ENCODE data around the gene ACIN1.

ACIN1 gene

DNA sequence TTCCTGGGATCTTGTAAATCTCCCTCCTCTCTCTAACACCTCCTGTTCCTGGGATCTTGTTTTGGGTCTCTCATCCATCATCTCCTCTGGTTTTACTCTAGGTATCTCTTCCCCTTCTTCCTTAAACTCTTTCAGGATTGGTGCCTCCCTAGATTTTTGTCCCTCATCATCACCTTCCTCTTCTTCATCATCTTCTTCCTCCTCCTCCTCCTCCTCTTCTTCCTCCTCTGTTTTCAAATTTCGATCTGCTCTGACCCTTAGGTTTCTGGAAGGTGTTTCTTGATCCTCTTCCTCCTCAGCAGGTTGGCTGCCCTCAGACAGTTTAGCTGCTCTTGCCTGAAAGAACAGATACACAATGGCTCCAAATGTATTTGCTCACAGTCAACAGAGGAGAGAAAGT lies 14.5 kb downstream of the ACIN1 start:
- DNase-seq (ENCODE audit: low spot score): no peak

DNA sequence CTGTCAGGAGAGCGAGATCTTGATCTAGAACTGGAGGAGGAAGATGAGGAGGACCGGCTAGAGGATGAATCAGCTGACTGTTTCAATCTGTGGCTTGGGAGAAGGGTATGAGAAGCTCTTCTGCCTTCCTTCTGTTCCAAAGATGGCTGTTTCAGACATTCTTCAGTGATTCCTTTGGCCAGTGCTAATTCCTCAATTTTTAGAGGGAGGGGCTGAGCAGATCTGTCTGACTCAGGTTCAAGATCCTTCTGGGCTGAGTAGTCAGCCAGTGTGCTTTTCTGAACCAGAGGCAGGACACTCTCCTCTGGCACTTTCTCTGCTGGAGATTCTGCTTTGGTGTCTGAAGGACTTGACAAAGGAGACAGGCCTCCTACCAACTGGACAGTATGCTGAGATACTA lies 15.2 kb downstream of the ACIN1 start:
- no peak for DNase-seq (ENCODE audit: low spot score)

DNA sequence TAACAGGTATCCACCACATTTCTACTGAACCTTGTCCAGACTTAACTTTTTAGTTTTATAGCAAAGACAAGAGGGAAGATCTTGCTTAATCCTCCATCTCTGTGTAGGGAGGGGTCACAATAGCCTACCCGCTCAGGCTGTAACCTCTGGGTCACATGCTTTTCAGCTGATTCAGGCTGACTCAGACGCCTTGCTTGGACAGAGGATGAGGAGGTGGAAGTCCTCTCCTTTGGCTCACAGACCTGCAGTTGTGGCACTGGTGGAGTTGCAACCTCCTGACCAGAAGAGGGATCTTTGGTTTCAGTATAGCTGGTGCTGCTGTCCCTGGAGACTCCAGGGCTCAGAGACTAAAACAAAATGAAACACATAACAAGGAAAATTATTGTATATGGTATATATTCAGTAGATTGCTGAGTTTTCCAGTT lies 16.2 kb downstream of the ACIN1 start:
- peak; percentile 50 for DNase-seq (ENCODE audit: low spot score)

DNA sequence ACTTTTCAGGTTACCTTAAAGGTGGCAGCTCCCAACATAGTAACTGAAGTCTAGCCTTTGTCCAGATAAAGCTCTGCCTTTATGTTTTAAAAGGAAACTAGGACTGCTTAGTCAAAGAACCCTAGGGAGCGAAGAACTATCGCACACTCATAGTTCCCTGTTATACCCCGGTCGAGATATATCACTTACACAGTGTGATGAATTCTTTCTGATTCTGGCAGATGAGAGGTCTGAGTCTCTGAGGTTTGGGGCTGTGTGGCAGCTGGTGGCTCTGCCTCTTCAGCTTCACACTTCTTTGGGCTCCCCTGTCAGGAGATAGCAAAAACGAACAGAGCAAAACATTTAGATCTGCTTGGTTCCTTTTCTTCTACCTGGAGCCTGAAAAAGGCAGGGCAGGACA lies 17.0 kb downstream of the ACIN1 start:
- no peak for DNase-seq (ENCODE audit: low spot score)

DNA sequence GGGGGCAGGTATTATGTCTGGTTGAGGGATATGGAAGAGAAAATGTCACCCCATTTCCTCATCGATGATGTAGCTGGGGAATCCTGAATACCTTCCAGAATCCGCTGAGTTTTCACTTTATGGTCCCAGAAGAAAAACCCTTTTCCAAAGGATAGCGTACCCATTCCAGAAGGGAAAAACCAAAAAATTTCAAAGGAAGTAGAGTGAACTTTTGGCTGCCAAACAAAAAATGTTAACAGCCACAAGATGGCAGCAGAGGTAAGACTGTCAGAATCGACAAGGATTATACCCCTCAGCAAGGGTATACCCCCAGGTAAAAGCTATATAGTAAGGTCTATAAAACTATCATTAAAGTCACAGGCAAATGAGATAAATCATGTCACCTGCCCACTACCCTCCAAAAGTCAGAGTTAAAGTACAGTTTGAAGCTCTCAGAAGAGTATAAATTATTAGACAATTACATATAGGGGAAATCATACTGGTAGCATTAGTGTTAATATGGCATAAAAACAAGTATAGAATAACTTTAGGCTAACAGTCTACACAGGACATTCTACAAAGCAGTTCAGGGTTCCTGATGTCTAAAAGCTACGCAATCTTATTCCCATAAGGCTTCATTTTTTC lies 18.0 kb downstream of the ACIN1 start:
- no peak for DNase-seq (ENCODE audit: low spot score)

DNA sequence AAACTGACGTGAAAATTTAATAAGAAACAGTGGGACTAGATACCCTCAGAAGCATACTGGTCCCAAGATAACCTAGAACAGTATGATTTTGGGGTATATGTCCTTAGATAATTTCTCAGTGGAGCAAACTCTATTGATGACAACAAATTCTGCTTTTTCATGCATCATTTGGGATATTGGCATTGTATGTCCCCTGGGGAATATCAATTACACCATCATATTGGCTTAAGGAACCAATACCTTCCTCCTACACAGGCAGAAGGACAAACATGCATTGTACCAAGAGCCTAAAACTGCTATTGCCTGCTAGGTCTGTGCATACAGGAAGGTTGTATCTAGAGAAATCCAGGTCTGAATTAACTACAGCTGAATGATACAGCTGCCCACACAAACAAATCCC lies 20.0 kb downstream of the ACIN1 start:
- no peak for DNase-seq (ENCODE audit: low spot score)

DNA sequence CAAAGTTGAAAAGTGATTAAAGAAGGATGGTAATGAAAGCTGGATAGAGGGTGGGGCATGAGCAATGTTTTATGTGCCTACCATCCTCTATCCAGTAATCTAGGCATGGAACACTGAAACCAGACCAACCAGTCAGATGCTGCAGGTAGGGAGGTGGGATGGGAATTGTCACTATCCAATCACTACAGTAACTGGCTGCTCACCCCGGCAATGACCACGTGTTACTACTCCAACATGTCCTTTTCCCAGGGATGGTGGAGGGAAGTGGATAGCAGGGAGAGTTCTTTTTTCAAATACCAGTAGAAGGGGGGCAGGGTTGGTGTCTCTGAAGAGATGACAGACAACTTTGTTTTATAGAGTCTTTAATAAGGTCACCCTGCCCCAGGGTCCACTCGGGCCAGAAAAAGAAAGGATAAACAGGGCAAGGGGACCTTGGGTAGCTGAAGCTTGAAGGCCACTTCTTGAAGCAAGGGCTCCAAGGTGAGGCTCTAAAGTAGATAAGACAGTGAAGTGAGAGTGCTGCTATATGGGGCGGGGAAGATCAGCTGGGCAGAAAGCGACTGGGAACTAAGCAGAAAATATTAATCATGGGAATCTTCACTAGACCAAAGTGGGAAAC lies 22.9 kb downstream of the ACIN1 start:
- no peak for DNase-seq (ENCODE audit: low spot score)

DNA sequence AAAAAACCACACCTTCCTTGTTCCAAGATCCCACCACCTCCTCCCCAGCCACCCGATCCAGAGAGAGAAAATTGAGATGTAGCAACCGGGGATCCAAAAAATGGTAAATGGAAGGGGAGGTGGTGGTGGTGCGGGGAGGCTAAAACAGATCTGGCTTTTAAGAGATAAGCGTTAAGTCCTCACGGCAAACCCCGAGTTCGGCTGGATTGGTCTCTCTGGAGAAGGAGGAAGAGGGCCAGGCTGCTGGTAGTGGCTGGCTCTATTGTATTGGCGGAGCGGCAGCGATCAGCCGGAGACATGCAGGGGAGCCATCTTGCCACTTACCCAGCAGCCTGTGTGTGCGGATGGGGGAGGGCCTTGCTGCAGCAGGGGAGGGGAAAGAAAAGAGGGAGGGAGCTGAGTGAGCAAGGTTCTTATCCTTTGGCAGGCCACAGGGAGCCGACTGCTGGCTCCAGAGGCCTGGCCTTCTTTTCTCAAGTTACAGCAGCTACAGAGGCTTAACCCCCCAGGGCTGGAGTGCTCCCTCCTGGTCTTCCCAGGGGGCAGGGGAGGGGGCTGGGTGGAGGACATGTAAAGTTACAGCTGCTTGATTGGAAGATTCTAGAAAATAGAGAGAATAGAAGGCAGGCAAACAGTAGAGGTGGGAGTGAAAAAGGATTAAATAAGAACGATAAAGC lies 23.6 kb downstream of the ACIN1 start:
- peak; percentile 89 for DNase-seq (ENCODE audit: low spot score)

DNA sequence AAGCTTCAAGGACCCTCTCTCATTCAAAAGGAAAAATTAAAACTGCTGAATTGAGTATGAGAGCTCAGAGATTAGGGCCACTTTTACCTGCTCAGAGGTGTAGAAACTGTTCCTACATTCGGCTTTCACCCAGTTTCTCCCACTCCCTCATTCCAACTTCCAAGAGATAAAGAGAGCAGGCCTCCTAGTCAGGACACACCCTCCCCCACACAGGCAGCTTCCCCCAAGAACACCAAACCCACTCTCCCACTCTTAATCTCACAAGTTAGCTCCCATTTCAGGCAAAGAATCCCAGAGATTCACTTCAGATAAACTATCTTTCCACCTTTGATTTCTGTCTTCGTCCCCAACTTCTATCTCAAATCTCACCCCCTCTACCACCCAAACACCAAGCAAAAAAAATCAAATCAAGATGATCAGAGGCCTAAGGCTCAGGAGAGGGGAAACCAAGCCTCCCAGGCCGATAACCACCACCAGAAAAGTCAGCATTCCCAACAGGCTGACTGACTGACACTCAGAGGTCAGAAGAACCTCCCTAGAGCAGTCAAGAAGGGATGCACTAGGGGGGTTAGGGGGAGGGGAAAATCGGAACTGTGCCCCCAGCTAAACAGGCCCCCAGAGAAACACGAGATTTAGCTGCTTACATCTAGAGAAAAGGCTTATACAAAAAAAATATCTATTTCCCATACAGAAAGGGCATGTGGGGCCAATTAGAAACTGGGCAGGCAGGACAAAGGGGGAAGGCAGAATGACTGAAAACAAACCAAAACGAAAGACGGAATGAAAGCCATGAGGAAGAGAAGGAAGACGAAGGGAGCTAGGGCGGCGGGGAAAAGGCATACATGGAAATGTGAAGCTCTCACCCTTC lies 24.4 kb downstream of the ACIN1 start:
- no peak for DNase-seq (ENCODE audit: low spot score)

DNA sequence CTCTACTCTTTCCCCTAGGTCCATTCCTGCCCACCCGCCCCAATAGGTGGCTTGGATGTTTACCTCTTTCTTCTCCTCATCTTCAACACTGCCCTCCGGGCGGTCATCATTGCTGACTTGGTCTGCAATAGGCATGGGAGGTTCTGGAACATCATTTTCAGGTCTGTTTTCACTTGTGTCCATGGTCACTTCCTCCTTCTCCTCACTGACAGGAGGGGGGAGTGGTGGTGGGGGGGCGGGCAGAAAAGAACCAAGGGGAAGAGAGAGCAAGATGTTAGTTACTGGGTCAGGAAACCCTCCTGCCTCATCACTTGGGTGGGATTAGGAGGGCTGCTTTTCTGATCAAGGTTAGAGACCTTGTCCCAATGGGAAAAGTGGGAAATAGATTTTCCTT lies 25.5 kb downstream of the ACIN1 start:
- DNase-seq (ENCODE audit: low spot score): no peak

DNA sequence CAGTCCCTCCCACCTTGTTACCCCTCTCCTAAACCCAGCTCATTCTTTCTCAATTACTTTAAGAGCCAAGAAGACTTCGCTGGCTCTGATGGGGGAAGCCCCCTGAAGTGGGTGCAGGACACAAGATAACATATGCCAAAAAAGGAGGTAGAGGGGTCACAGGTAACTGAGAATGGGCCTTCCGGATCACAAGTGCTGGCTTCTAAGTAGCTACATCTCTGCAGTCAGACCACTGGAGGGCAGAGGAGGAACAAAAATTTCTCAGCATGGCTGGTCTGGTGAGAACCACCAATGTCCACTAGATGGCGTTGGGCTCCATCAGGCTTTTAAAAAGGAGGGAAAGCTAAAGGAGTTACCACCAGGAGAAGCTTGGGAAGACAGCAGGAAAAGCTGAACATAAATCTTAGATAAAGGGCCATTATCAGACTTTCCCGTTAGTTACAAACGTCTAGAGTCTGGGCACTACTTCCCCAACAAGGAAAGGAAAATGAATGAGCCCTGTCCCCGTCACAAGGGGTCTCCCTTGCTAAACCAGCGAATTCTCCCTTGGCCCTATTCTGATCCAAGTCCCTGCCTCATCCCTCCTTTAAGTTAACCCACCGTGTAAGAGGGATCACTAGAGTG lies 26.0 kb downstream of the ACIN1 start:
- DNase-seq (ENCODE audit: low spot score): peak; percentile 91

DNA sequence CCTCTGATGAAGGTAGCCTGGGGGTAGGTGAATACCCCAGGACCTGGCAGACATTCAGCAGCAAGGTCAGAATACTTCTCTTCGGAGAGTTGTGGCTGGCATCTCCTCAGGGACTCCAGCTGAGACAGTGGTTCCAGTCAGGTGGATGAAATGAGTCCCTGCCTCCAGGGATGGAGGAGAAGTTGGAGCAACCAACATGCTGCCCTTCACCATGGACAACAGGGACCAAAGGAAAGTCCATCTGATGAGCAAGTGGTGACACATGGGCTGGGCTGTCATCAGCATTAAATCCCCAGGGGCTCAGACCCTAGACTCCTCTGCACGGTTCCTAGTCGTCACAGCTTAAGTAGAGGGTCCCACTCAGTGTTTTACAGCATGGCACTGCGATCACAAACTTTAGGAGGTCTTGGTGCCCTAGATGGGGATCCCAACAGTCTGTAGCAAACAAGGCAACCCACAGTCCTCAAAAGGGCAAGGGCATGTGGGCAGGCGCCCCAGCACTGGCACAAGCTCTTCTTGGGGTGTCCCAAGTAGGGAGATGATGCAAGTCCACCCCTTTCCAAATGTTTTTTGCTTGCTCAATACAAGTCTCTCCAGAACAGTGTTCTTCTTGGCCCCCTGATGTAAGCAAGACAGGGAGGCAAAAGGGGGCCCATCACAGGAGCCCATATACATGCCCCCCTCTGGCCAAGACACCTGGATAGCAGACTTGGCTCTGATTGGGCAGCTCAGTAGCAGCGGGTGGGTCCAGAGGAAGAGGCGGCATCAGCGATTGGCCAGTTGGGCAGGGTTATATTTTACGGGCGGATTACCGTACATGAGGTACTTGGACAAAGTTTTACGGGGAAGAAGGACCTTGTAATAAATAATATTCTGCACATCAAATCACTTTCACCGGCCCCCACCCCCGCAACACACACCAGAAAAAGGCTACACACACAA lies 26.8 kb downstream of the ACIN1 start:
- DNase-seq (ENCODE audit: low spot score): no peak

DNA sequence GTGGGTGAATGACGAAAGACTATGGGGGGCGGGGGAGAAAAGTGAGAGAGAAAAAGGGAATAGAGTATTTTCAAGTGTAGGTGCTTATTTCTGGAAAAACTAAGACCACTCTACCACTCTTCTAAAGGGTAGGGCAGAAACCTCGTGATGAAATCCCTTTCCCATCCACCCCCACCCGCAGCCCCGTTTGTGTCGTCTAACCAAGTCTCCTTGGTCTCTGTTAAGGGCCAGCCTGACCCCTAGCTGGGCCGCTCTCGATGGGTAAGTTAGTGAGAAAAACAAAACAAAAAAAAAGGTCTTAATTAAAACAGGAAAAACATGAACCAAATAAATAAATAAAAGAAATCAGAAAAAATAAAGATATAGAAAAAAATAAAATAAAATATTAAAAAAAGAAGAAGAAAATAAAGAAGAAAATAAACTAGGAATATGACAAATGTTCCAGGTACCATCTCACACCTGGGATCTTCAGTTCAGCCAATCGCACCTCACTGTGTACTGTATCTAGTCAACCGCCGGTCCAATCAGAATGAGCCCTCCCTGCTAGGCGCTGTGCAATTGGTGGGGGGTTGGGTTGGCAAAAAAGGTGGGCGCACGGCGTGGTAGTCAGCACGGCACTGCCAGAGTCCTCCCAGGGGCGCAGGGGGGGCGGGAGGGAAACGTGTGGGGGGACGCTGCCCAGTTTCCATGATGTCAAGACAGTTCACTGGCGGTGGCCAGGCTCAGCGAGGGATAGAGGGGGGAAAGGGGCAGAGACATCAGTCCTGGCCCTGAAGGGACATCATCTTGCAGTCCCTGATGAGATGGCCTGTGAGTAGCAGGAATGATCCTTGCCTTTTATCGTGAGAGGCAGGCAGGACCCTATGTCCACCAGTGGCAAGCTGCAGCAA lies 27.8 kb downstream of the ACIN1 start:
- no peak for DNase-seq (ENCODE audit: low spot score)

DNA sequence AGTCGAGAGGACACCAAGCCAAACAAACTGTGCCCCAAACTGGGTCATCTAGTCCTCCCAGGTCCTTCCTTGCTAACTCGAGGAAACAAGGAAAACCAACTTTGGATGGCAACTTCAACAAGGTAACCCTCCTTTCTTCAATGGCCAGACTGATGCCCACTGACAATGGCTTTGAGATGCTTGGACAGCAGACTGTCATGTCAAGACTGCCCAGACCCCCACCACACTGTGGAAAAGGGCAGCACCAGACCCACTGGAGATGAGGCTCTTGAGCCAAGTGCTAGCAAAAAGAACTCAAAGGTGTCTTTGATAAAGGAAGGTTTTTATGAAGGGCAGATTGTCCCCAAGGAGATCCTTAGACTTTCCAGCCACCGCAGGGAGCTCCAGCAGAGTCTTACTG lies 28.6 kb downstream of the ACIN1 start:
- DNase-seq (ENCODE audit: low spot score): no peak

DNA sequence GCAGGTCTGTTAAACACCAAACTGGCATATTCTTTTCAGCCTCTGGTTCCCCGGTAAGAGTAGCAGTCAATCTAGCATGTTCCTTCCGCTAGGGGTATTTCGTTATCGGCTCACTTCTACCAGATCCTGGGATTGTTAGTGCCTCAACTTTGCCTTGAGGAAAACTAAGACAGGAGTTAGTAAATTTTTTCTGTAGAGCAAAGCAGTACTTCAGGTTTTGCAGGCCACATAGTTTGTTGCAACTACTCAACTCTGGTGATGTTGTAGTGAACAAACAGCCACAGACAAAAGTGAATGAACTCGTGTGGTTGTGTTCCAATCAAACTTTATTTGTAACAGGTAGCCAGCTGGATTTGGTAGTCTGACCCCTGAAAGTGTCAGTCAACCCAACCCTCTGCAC lies 31.3 kb downstream of the ACIN1 start:
- no peak for DNase-seq (ENCODE audit: low spot score)

DNA sequence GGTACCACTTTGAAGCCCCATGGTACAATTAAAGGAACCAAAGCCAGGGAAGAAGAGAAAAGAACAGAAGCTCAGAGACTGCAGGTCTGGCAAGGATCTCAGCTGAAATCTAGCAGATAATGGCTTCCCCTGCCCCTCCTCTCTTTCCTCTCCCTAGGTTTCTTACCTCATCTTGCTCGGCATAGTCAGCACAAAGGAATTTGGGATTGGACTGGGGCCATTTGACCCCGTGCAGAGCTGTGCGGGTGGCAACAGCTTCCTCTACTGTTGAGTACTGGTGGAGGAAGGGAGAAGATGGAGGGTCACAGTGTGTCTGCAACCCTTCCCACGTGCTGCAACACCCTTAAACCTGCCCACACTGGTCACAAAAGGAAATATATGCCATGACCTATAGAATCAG lies 32.9 kb downstream of the ACIN1 start:
- no peak for DNase-seq (ENCODE audit: low spot score)

DNA sequence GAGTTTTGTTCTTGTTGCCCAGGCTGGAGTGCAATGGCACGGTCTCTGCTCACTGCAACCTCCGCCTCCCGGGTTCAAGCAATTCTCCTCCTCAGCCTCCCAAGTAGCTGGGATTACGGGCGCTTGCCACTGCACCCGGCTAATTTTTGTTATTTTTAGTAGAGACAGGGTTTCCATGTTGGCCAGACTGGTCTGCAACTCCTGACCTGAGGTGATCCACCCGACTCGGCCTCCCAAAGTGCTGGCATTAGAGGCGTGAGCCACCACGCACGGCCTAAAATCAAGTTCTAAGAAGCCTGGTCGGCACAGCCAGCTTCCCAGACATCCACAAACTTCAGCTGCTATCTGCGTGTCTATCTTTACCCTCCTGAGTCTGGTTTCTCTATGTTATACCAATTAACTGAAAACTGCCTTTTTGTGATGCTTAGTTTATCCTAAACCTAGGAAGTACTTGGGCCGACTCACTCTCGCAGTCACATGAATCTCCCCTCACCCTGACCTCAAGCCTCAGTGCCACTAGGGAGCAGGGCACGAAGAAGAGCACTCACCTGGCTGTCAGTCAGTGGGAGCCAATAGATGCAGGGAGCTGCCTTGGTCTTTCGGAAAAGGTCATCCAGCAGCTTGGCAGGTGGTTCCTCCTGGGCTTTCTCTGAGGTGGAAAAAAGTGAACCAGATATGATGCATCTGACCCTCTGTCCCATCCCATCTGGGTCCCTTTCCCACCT lies 34.2 kb downstream of the ACIN1 start:
- DNase-seq (ENCODE audit: low spot score): no peak

DNA sequence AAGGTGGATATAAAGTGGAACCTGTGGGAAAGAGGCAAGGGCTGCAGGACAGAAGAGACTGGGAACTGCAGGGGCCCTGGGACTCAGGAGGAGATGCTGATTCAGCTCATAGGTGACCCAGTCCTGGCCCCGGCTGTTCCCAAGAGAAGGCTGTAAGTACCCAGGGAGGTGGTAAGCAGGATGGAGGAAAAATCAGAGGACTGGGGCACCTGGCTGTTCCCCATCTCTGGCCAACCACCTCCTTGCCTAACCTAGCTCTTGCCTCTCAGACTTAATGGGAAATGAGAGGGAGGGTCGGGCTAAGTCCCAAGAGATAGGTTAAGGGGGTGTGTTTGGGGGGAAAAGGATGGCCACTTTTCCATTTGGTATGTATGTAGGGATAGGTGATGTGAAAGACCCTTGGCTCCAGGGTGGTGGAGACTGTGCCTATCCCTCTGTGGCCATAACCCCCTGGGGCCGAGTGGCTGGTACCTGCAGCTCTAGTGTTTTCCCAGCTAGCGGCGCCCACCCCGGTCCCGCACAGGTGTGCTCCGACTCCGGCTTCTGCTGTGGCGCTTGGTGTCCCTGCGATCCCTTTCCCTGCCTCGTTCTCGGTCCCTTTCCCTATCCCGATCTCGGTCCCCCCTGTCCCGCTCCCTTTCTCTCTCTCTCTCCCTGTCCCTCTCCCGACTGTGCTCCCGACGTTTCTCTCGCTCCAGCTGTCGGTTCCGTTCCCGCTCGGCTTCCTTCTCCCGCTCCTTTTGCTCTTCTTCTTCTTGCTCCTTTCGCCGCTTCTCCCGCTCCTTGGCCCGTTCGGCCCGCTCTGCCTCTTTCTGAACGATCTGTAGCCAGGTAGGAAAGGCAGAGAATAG lies 36.1 kb downstream of the ACIN1 start:
- DNase-seq (ENCODE audit: low spot score): no peak
